GM21381 (cell line): ENCODE measurements around the gene ERMP1.

Experiments used
- ATAC-seq: cut with Tn5 transposase; IDR thresholded peaks from one replicate; pipeline ENCODE4 v1.9.1; 2021; ENCODE audit warnings: mild to moderate bottlenecking, moderate library complexity; ENCODE audit not compliant: unreplicated experiment

The ERMP1 gene

DNA sequence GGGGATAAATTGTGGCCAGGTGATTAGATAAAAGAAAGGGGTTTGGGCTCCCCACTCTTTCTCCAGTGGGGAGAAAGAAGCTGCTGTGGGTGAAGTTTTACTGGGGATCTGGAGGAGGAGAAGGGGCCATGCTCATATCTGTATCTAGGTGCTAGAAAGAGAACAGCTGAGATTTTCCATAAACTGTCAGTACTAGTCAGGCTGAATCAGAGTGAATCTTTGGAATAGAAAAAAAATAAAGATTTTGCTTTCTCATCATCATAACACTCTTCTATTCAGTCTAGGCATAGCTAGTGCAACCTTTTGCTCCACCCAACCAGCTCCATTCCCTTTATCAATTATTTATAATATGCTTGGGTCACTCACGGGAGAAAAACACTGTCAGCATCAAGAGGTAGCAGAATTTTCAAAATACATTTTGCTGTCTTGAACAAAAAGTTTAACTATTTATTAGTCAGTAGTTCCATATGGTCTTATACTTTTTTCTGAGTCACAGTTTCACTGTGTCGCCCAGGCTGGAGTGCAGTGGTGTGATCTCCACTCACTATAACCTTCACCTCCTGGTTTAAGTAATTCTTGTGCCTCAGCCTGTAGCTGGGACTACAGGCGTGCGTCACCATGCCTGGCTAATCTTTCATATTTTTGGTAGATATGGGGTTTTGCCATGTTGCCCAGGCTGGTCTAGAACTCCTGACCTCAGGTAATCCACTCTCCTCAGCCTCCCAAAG lies 21.3 kb upstream of the ERMP1 start:
- no peak for ATAC-seq

DNA sequence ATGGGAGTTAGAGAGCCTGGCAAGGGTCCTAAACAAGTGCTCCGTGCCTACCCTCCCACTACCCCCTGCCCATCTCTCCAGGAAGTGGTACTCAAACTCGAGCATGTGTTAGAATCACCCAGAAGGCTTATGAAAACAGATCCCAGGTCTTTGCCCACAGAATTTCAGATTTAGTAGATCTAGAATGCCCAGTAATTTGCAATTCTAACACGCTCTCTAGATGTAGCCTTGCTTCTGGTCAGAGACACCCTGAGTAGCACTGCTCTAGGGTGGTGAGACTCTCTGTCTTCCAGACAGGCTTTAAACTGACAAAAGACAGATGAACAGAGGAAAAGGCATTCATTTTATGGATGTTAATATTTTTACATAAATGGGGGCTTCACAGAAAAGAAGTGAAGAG lies 20.7 kb upstream of the ERMP1 start:
- no peak for ATAC-seq

DNA sequence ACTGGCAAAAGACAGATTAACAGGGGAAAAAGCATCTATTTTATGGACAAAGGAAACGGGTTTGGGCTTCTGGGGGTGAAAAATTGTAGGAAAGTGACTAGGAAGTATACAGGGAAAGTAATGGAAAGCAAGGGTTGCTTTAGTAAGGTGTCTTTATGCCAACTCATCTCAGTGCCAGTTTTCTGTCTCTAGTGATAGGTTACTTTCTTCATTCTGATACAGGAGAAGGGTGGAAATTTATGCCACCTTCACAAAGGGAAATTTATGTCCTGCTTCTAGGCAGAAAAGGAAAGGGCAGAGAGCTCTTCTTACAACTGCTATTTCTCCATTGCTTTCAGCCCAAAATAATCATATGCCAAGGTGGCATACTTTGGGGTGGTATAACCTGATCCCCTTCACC lies 20.1 kb upstream of the ERMP1 start:
- no peak for ATAC-seq

DNA sequence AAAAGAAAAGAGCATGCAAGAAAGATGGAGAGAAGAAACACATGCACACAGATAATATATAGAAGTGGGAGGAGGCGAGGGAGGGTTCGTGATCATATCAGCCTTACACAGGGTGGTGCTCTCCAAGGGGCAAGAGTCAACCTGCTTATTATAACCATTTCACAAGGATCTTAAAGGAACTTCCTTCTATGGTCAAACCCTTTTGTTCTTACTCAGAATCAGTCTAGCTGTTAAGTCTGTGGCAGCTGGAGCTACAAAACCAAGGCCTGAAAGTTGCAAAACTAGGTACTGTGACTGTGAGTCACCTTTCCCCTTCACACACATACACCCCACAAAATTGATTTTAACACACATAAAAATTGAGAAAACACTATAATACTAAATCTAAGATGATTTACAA lies 18.5 kb upstream of the ERMP1 start:
- ATAC-seq: peak; percentile 80

DNA sequence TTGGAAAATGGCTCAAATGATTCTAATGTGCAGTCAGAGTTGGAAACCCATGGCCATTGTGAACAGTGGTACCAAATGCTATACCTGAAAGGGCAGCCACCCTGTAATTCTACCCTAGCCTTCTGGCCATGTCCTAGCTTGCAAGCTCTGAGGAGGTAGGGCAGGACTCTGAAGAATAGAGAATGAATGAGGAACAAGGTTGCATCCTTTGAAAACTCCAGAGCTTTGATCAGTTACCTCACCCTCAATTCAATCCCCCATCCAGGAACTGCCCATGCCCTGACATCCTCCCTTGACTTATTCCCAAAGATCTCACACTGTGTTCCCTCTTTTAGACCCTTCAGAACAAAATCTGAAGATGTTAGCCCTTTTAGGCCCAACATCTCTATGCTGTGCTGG lies 17.8 kb upstream of the ERMP1 start:
- ATAC-seq: no peak

GRCh38 chr9:5848372-5848882 lies 15.5 kb upstream of the ERMP1 start:
- no peak for ATAC-seq

DNA sequence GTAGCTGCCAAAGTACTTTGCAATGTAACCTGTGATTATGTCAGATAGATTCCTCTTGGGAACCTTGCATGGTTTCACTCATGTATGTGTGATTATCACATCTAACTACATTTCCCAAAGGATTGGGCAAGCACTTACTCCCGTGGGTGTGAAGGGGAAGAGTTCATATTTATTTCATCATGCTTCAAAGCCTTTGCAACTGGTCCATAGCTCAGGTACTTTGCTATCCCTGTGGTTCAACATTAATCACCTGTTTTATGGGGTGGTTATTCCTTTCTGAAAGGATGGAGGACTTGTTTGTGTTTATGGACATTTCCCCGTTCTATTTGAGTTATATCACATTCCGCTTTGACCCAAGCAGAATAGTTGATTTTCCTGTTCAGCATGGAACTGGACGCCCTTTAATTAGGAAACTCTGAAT lies 13.6 kb upstream of the ERMP1 start:
- no peak for ATAC-seq

- no peak for ATAC-seq
These were observed 13.2 kb upstream of the ERMP1 start for GRCh38 chr9:5846096-5846495.

DNA sequence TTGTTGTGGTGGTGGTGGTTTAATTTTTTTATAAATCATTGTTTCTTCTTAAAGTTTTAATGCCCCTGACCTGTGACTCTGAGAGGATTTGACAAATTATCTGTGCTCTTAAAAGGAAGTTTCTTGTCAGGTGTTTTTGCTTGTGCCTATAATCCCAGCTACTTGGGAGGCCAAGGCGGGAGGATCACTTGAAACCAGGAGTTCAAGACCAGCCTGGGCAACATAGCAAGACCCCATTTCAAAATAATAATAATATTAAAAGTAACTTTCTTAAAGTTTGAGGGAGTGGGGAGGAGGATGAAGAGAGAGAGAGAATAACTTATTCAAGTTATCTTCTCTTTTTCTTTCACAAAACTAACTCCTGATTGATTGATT lies 12.2 kb upstream of the ERMP1 start:
- no peak for ATAC-seq

DNA sequence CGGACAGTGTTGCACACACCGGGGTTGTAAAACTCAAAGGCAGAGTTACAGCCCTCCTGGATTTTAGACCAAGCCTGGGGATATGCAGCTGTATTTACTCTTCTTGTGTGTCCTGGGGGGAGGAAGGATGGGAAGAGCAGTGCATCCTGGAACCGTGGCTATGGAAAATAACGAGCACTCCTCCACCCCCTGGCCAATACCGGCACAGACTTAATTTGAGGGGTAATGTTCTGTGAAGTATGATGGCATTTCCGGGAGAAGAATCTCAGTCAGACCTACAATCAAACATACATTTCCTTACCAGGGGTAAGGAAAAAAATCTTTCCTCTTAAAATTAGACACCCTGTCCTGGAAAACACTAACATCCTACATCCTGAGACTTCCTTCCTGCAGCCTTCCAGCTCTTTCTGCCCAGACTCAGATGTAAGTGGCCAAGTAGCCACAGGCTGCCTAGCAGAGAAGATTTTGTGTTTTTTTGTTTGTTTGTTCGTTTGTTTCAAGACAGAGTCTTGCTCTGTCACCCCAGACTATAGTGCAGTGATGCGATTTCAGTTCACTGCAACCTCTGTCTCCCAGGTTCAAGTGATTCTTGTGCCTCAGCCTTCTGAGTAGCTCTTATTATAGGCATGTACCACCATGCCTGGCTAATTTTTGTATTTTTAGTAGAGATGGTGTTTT lies 11.0 kb upstream of the ERMP1 start:
- ATAC-seq: no peak

- no peak for ATAC-seq
These were observed 10.2 kb upstream of the ERMP1 start for GRCh38 chr9:5842929-5843793.

DNA sequence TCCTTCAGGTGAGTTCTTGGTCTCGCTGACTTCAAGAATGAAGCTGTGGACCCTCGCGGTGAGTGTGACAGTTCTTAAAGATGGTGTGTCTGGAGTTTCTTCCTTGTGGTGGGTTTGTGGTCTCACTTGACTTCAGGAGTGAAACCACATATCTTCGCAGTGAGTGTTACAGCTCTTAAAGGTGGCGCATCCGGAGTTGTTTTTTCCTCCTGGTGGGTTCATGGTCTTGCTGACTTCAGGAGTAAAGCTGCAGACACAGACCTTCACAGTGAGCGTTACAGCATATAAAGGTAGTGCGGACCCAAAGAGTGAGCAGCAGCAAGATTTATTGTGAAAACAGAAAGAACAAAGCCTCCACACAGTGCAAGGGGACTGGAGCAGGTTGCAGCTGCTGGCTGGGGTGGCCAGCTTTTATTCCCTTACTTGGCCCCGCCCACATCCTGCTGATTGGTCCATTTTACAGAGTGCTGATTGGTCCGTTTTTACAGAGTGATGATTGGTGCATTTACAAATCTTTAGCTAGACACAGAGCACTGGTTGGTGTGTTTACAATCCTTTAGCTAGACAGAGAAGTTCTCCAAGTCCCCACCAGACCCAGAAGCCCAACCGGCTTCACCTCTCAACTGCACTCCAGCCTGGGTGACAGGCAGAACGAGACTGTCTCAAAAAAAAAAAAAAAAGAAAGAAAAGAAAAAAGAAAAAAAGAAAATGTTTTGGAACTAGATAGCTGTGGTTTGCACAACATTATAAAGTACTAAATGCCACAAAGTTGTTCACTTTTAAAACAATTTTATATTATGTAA lies 9.1 kb upstream of the ERMP1 start:
- ATAC-seq: no peak

DNA sequence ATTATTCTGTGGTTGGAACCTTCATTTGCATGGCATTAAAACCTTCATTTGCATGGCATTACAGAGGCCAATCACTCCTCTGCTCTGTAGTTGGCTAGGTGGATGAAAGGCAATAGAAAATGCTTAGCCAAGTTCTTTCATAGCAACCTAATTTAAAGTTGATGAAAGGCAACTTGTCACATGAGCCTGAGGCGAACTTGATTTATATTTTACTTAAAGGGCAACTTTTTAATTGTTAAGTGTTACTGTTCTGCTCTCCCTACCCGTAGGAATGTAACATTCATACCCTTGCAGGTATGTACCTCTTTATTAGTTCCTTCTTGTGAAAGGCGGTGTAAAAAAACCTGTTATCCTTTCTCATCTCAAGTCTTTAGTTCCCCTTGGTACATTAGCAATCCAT lies 7.9 kb upstream of the ERMP1 start:
- ATAC-seq: no peak

- no peak for ATAC-seq
These were observed 6.6 kb upstream of the ERMP1 start for GRCh38 chr9:5839572-5839902.

GRCh38 chr9:5838884-5839571 lies 6.1 kb upstream of the ERMP1 start:
- no peak for ATAC-seq

DNA sequence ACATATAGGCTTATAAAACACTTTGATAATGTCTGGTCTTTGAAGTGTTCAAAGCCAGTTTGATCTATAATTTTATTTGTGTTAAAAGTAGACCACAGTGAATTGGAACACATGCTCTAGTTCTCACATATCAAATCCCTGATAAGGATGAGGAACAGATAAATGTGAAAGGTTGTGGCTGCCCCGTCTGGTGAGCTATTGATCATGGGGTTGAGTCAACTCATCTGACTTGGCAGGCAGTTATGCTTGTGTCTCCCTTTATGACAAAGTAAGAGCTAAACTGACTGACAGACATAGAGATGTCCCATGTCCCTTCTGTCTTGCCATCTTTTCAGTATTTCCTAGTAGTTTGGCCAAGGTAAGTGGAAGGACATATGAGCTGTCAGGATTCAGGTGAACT lies 2.9 kb upstream of the ERMP1 start:
- no peak for ATAC-seq

GRCh38 chr9:5834214-5834613 lies 1.3 kb upstream of the ERMP1 start:
- no peak for ATAC-seq

GRCh38 chr9:5832071-5832537 lies 813 bp downstream of the ERMP1 start:
- no peak for ATAC-seq

GRCh38 chr9:5825895-5826622 lies 6.9 kb downstream of the ERMP1 start:
- no peak for ATAC-seq

DNA sequence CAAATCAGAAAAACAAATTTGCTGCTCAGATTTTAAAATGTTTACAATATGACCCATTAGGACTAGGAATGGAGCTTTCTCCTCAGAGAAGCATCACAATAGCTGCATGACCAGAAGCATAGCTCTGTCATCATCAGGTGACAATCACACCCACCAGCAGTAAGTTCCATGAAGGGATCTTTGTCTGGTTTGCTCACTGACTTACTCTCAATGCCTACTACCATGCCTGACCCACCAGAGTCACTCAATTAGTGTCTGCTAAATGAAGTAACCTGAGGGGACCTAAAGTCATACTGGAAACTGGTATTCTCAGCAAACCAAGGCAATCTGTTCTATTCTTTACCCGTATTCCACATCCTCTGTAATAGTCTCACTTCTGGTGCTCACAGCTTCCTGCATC lies 7.7 kb downstream of the ERMP1 start:
- no peak for ATAC-seq
